Endothelial cell (in vitro differentiated cells): Measurements from ENCODE around the gene ARHGEF19. TPM values are rescaled to one million over a fixed set of nuclear protein-coding genes. Genes with fewer than 3 reads are reported as not detected.

Experiments used
- DNase-seq: peaks from one replicate; pipeline ENCODE4 v3.0.0; 2021; ENCODE audit warnings: low spot score
- H3K27ac Mint-ChIP-seq: one replicate; pipeline ENCODE4 v1.8.0; 2021; ENCODE audit warnings: mixed read lengths, inconsistent platforms; ENCODE audit not compliant: unreplicated experiment
- H3K27me3 Mint-ChIP-seq: one replicate; pipeline ENCODE4 v1.8.0; 2021; ENCODE audit warnings: mild to moderate bottlenecking, moderate library complexity, mixed read lengths, inconsistent platforms; ENCODE audit not compliant: unreplicated experiment
- H3K36me3 Mint-ChIP-seq: one replicate; pipeline ENCODE4 v1.8.0; 2021; ENCODE audit warnings: mild to moderate bottlenecking, low read depth, mixed read lengths, inconsistent platforms; ENCODE audit not compliant: unreplicated experiment
- H3K4me1 Mint-ChIP-seq: one replicate; pipeline ENCODE4 v1.8.0; 2021; ENCODE audit warnings: mild to moderate bottlenecking, mixed read lengths, inconsistent platforms; ENCODE audit not compliant: unreplicated experiment
- H3K4me3 Mint-ChIP-seq: one replicate; pipeline ENCODE4 v1.8.0; 2021; ENCODE audit warnings: mild to moderate bottlenecking, mixed read lengths, inconsistent platforms; ENCODE audit not compliant: unreplicated experiment
- H3K9me3 Mint-ChIP-seq: one replicate; pipeline ENCODE4 v1.8.0; 2021; ENCODE audit warnings: mixed read lengths, inconsistent platforms; ENCODE audit not compliant: unreplicated experiment
- total RNA-seq: library from RNA; stranded (reverse); fragmentation: NEBNext Ultra II Directional; extraction: Animal tissue kit (Norgen Biotek cat#: 25700); gene quantifications from one replicate; pipeline ENCODE4 v1.2.1, GENCODE V29; 2021; ENCODE audit not compliant: unreplicated experiment
- TF ChIP-seq, protein P1 (sequence below): fragments of 200-600 bp; sonication (generic); IDR thresholded peaks from one replicate; pipeline ENCODE4 v1.5.0; 2021; ENCODE audit warnings: antibody characterized with exemption; ENCODE audit not compliant: unreplicated experiment

ARHGEF19 gene
- total RNA-seq, 1 donor from 2014 or later: 14.0 TPM

DNA sequence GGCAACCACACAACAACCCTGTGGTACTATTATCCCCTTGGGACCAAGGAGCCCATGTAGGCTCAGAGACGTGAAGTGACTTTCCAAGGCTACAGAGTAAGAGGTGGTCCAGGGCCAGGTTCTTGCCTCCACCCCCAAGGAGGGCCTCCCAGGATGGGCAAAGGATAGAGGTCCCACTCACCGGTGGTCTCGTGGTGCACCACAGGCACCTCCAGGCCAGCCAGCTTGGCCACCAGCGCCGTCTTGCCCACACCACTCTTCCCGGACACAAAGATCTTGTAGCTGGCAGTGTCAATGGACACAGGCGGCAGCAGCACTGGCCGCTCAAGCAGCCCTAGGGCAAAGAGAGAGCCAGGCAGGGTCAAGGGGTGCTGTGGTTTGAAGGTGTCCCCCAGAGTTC lies 21.0 kb upstream of the ARHGEF19 start:
- no peak overlapping the region for H3K4me3 Mint-ChIP-seq
- TF ChIP-seq, protein P1, sequence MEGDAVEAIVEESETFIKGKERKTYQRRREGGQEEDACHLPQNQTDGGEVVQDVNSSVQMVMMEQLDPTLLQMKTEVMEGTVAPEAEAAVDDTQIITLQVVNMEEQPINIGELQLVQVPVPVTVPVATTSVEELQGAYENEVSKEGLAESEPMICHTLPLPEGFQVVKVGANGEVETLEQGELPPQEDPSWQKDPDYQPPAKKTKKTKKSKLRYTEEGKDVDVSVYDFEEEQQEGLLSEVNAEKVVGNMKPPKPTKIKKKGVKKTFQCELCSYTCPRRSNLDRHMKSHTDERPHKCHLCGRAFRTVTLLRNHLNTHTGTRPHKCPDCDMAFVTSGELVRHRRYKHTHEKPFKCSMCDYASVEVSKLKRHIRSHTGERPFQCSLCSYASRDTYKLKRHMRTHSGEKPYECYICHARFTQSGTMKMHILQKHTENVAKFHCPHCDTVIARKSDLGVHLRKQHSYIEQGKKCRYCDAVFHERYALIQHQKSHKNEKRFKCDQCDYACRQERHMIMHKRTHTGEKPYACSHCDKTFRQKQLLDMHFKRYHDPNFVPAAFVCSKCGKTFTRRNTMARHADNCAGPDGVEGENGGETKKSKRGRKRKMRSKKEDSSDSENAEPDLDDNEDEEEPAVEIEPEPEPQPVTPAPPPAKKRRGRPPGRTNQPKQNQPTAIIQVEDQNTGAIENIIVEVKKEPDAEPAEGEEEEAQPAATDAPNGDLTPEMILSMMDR: no peak
- H3K9me3 Mint-ChIP-seq: no peaks in the 10 kb centered on the region
- H3K27me3 Mint-ChIP-seq: peaks cover 10% of the 10 kb centered on the region
- peaks cover 14% of the 10 kb centered on the region for H3K4me1 Mint-ChIP-seq
- H3K27ac Mint-ChIP-seq: no peak overlapping the region
- H3K36me3 Mint-ChIP-seq: no peaks in the 10 kb centered on the region
- no peak for DNase-seq

DNA sequence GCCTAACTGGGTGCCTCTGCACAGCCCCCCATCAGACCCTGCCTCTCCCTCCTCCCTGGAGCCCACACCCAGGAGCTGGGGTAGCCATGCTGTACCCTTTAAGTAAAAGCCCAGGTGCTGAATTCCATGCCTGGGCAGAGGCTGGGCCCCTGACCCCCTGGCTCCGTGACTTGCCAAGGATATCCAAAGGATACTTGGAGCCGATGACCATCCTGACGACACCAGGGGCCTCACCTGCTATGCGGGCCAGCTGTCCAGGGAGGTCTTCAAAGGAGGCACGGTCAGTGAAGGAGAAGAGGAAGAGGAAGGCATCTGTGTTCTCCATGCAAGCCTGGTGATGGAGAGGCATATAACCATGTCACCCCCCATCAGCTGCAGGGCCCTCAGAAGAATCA lies 19.9 kb upstream of the ARHGEF19 start:
- no peak for DNase-seq
- Mint-ChIP-seq H3K36me3 (no peaks in the 10 kb centered on the region), H3K9me3 (no peaks in the 10 kb centered on the region), H3K27ac (no peak overlapping the region), H3K4me3 (no peak overlapping the region), H3K27me3 (peaks cover 17% of the 10 kb centered on the region), H3K4me1 (peaks cover 10% of the 10 kb centered on the region)
- TF ChIP-seq, protein P1: no peak

DNA sequence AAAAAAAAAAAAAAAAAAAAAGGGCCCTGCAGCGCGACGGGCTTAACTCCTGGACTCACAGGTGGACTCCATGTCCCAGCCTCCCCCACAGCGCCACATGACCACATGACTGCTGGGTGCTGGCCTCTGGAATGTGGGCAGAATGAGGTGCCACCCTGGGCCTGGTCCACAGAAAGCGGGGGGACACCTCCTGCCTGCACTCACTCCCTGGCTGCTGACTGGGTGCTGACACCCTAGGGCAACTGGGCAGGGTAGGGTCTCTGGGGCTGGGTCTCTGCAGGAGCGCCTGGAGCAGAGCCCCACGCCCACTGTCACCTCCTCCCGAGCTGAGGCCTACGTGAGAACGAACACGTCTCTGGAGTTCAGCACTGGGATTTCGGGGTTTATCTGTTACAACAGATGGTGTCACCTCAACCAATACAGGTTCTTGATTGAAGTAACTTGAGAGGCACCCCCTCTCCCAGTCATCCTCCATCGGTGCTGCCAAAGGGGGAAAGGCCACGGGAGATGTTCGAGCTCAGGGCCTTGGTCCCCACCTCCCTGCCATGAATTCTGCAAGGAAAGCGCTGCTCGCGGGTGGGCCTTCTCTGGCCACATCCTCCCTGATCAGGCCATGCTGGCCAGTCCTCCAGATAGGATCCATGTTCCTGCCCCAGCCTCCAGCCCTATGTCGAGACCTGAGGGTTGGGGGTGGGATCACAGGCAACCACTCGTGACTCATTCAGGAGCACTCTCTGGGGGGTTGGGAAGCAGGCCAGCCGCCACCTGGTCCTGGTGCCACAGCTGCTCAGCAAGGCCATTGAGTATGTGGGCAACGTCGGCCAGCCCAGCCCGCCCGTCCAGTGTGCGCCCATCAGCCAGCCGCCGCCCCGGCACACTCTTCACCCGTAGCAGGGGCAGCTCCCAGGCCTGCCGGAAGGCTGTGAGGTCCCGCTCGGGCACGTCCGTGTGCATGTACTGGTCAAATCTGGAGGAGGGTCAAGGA lies 19.2 kb upstream of the ARHGEF19 start:
- no peak overlapping the region for H3K4me3 Mint-ChIP-seq
- H3K27me3 Mint-ChIP-seq: peaks cover 20% of the 10 kb centered on the region
- H3K4me1 Mint-ChIP-seq: peaks cover 8% of the 10 kb centered on the region
- H3K9me3 Mint-ChIP-seq: no peaks in the 10 kb centered on the region
- TF ChIP-seq, protein P1: no peak
- H3K27ac Mint-ChIP-seq: no peak overlapping the region
- DNase-seq: no peak
- no peaks in the 10 kb centered on the region for H3K36me3 Mint-ChIP-seq

DNA sequence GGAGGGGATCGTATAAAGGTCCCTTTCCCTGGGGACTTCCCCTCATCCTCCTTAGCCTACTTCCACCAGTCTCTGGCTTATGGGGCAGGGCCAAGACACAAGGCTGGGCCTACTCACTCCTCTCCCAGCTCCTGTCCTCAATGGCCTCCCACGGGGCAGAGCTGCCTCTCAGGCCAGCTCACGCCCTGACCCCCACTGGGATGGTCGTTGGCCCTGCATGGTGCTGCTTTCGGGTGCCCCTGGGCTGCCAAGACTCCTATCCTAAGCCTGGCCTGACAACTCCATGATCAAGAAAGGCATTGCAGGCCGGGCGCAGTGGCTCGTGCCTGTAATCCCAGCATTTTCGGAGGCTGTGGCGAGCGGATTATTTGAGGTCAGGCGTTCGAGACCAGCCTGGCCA lies 18.3 kb upstream of the ARHGEF19 start:
- H3K9me3 Mint-ChIP-seq: no peaks in the 10 kb centered on the region
- no peak for DNase-seq

More for the DNA sequence above, 18.3 kb upstream of the ARHGEF19 start:
- H3K27ac Mint-ChIP-seq: no peak overlapping the region
- peaks cover 4% of the 10 kb centered on the region for H3K4me1 Mint-ChIP-seq
- no peaks in the 10 kb centered on the region for H3K36me3 Mint-ChIP-seq
- H3K27me3 Mint-ChIP-seq: peaks cover 28% of the 10 kb centered on the region
- TF ChIP-seq, protein P1: no peak
- no peak overlapping the region for H3K4me3 Mint-ChIP-seq
